ENCODE data around the gene PLLP.
A peak's percentile ranks its signal among the peaks of the same experiment; 100 is the strongest.
"Not testable (repeated sequence)": the region's sequence is repeated elsewhere in the genome, so short reads cannot be mapped to it uniquely, and the experiment has no call there.

The PLLP gene

GRCh38 chr16:57285379-57285778 is 907 bp upstream of the PLLP start:
- Mint-ChIP-seq H3K36me3 (no peaks in the 10 kb centered on the region), H3K4me3 (peak overlapping the region; percentile 80), H3K4me1 (ENCODE audit: low read depth) (peaks cover 14% of the 10 kb centered on the region), H3K27me3 (no peaks in the 10 kb centered on the region), H3K9me3 (ENCODE audit: low read depth) (no peaks in the 10 kb centered on the region), H3K27ac (no peak overlapping the region)

GRCh38 chr16:57284952-57285363 is 486 bp upstream of the PLLP start:
- Mint-ChIP-seq H3K9me3 (ENCODE audit: low read depth) (no peaks in the 10 kb centered on the region), H3K4me1 (ENCODE audit: low read depth) (peaks cover 16% of the 10 kb centered on the region), H3K36me3 (no peaks in the 10 kb centered on the region), H3K4me3 (peak overlapping the region; percentile 80), H3K27me3 (no peaks in the 10 kb centered on the region), H3K27ac (no peak overlapping the region)

GRCh38 chr16:57283959-57284208 is 588 bp downstream of the PLLP start:
- H3K4me1 Mint-ChIP-seq (ENCODE audit: low read depth) = peaks cover 17% of the 10 kb centered on the region
- H3K9me3 Mint-ChIP-seq (ENCODE audit: low read depth) = no peaks in the 10 kb centered on the region
- H3K27me3 Mint-ChIP-seq = no peaks in the 10 kb centered on the region
- peak overlapping the region; percentile 50 for H3K27ac Mint-ChIP-seq
- H3K4me3 Mint-ChIP-seq = peak overlapping the region; percentile 83
- no peaks in the 10 kb centered on the region for H3K36me3 Mint-ChIP-seq

- Mint-ChIP-seq H3K9me3 (ENCODE audit: low read depth) (no peaks in the 10 kb centered on the region), H3K4me1 (ENCODE audit: low read depth) (peaks cover 21% of the 10 kb centered on the region), H3K27ac (peak overlapping the region; percentile 50), H3K4me3 (peak overlapping the region; percentile 83), H3K27me3 (no peaks in the 10 kb centered on the region), H3K36me3 (no peaks in the 10 kb centered on the region)
Measured at GRCh38 chr16:57283214-57283958, 1.1 kb downstream of the PLLP start.

GRCh38 chr16:57282510-57283213 is 1.8 kb downstream of the PLLP start:
- Mint-ChIP-seq H3K9me3 (ENCODE audit: low read depth) (no peaks in the 10 kb centered on the region), H3K27me3 (no peaks in the 10 kb centered on the region), H3K27ac (no peak overlapping the region), H3K4me1 (ENCODE audit: low read depth) (peaks cover 29% of the 10 kb centered on the region), H3K36me3 (no peaks in the 10 kb centered on the region), H3K4me3 (peak overlapping the region; percentile 59)

GRCh38 chr16:57281791-57282190 is 2.7 kb downstream of the PLLP start:
- Mint-ChIP-seq H3K9me3 (ENCODE audit: low read depth) (no peaks in the 10 kb centered on the region), H3K4me3 (no peak overlapping the region), H3K27ac (no peak overlapping the region), H3K4me1 (ENCODE audit: low read depth) (peaks cover 37% of the 10 kb centered on the region), H3K27me3 (no peaks in the 10 kb centered on the region), H3K36me3 (no peaks in the 10 kb centered on the region)

GRCh38 chr16:57279780-57280638 is 4.5 kb downstream of the PLLP start:
- Mint-ChIP-seq H3K36me3 (no peaks in the 10 kb centered on the region), H3K27ac (no peak overlapping the region), H3K27me3 (no peaks in the 10 kb centered on the region), H3K4me3 (peak overlapping the region; percentile 10), H3K4me1 (ENCODE audit: low read depth) (peaks cover 35% of the 10 kb centered on the region), H3K9me3 (ENCODE audit: low read depth) (no peaks in the 10 kb centered on the region)

- Mint-ChIP-seq H3K4me3 (no peak overlapping the region), H3K27ac (no peak overlapping the region), H3K27me3 (no peaks in the 10 kb centered on the region), H3K9me3 (ENCODE audit: low read depth) (no peaks in the 10 kb centered on the region), H3K4me1 (ENCODE audit: low read depth) (peaks cover 31% of the 10 kb centered on the region), H3K36me3 (no peaks in the 10 kb centered on the region)
Measured at GRCh38 chr16:57278494-57278893, 6.0 kb downstream of the PLLP start.

- no peaks in the 10 kb centered on the region for H3K36me3 Mint-ChIP-seq
- H3K27ac Mint-ChIP-seq = peak overlapping the region; percentile 55
- peaks cover 28% of the 10 kb centered on the region for H3K4me1 Mint-ChIP-seq (ENCODE audit: low read depth)
- H3K4me3 Mint-ChIP-seq = peak overlapping the region; percentile 19
- no peaks in the 10 kb centered on the region for H3K9me3 Mint-ChIP-seq (ENCODE audit: low read depth)
- no peaks in the 10 kb centered on the region for H3K27me3 Mint-ChIP-seq
Measured at GRCh38 chr16:57277586-57277985, 6.9 kb downstream of the PLLP start.

- no peak overlapping the region for H3K27ac Mint-ChIP-seq
- H3K4me3 Mint-ChIP-seq = no peak overlapping the region
- no peaks in the 10 kb centered on the region for H3K27me3 Mint-ChIP-seq
- no peaks in the 10 kb centered on the region for H3K9me3 Mint-ChIP-seq (ENCODE audit: low read depth)
- H3K36me3 Mint-ChIP-seq = no peaks in the 10 kb centered on the region
- H3K4me1 Mint-ChIP-seq (ENCODE audit: low read depth) = peaks cover 28% of the 10 kb centered on the region
Measured at GRCh38 chr16:57276596-57276995, 7.9 kb downstream of the PLLP start.

- not testable (repeated sequence) for H3K27me3 Mint-ChIP-seq; H3K27ac Mint-ChIP-seq; H3K9me3 Mint-ChIP-seq (ENCODE audit: low read depth); H3K36me3 Mint-ChIP-seq; H3K4me3 Mint-ChIP-seq
- H3K4me1 Mint-ChIP-seq (ENCODE audit: low read depth) = peaks cover 28% of the 10 kb centered on the region
Measured at GRCh38 chr16:57275946-57276345, 8.5 kb downstream of the PLLP start.

GRCh38 chr16:57273826-57274225 is 10.6 kb downstream of the PLLP start:
- H3K27me3 Mint-ChIP-seq = no peaks in the 10 kb centered on the region
- H3K27ac Mint-ChIP-seq = no peak overlapping the region
- H3K36me3 Mint-ChIP-seq = no peaks in the 10 kb centered on the region
- peaks cover 26% of the 10 kb centered on the region for H3K4me1 Mint-ChIP-seq (ENCODE audit: low read depth)
- H3K9me3 Mint-ChIP-seq (ENCODE audit: low read depth) = no peaks in the 10 kb centered on the region
- H3K4me3 Mint-ChIP-seq = no peak overlapping the region

GRCh38 chr16:57273359-57273758 is 11.1 kb downstream of the PLLP start:
- H3K27me3 Mint-ChIP-seq = no peaks in the 10 kb centered on the region
- H3K27ac Mint-ChIP-seq = no peak overlapping the region

GRCh38 chr16:57271867-57272495 is 12.5 kb downstream of the PLLP start:
- Mint-ChIP-seq H3K4me3 (no peak overlapping the region), H3K9me3 (ENCODE audit: low read depth) (no peaks in the 10 kb centered on the region), H3K36me3 (no peaks in the 10 kb centered on the region), H3K4me1 (ENCODE audit: low read depth) (peaks cover 24% of the 10 kb centered on the region), H3K27me3 (no peaks in the 10 kb centered on the region), H3K27ac (no peak overlapping the region)

More at GRCh38 chr16:57273359-57273758, 11.1 kb downstream of the PLLP start:
- no peaks in the 10 kb centered on the region for H3K9me3 Mint-ChIP-seq (ENCODE audit: low read depth)
- H3K36me3 Mint-ChIP-seq = no peaks in the 10 kb centered on the region
- H3K4me1 Mint-ChIP-seq (ENCODE audit: low read depth) = peaks cover 26% of the 10 kb centered on the region
- H3K4me3 Mint-ChIP-seq = no peak overlapping the region

- H3K4me1 Mint-ChIP-seq (ENCODE audit: low read depth) = peaks cover 30% of the 10 kb centered on the region
- H3K27ac Mint-ChIP-seq = no peak overlapping the region
- H3K4me3 Mint-ChIP-seq = no peak overlapping the region
- H3K9me3 Mint-ChIP-seq (ENCODE audit: low read depth) = no peaks in the 10 kb centered on the region
- no peaks in the 10 kb centered on the region for H3K27me3 Mint-ChIP-seq
- no peaks in the 10 kb centered on the region for H3K36me3 Mint-ChIP-seq
Measured at GRCh38 chr16:57271063-57271345, 13.5 kb downstream of the PLLP start.
